Astrocyte of the cerebellum (primary cell): ENCODE data around the gene RFNG.

ENCODE experiments used
- DNase-seq: peaks from one replicate; pipeline ENCODE4 v3.0.0-alpha.2; 2011; ENCODE audit warnings: low read depth
- H3K4me3 ChIP-seq: 2 replicates; pipeline ENCODE4 v1.5.1; 2011; ENCODE audit warnings: mild to moderate bottlenecking, low read depth, low read length, moderate library complexity
- in situ Hi-C: cut with HindIII; loops from 2 replicates; pipeline ENCODE4 v1.10.0; 2017; ENCODE audit warnings: low sequenced_read_pairs
- TF ChIP-seq, protein P1 (sequence below): IDR thresholded peaks from 2 replicates; pipeline ENCODE4 v1.5.1; 2012; ENCODE audit warnings: low read length, low read depth, moderate library complexity, mild to moderate bottlenecking; ENCODE audit errors: missing control alignments

RFNG gene

DNA sequence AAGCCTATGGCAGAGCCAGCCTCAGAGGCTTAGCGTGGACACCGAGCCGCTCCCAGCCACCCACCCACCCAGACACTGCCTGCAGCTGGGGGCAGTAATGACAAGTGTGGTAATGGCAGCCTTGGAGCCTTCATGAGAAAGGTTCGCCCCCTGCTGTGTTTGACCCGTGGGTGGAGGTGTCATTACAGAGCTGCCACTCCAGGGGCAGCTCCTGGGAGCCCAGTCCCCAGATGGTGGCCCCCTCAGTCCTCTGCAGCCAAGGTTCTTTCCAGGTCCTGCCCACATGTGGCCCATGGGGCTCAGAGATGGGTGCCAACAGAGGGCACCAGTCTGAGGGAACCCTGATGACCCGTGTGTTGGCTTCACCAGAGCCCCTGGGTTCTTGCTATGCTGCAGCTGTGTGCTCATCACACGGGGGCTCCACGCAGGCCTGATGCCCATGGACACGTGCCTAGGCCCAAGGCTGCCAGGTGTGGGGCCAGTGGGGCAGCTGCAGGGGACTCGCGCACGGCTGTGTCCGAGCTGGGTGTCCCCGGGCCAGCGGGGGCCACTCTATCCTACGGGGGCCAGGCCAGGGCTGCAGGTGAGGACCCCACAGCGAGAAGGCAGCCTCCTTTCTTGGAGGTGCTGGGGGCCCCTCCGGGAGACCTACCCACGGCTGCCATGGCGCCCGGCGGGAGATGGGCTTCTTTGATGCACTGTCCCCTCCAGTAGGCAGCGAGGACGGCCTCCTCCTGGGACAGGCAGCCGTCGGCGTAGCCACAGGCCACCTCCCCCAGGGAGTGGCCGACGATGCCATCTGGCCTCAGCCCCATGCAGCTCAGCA, 38.3 kb upstream of the RFNG start:
- in situ Hi-C loops: no loop called here
- no peak for DNase-seq
- no peak overlapping the region for H3K4me3 ChIP-seq

DNA sequence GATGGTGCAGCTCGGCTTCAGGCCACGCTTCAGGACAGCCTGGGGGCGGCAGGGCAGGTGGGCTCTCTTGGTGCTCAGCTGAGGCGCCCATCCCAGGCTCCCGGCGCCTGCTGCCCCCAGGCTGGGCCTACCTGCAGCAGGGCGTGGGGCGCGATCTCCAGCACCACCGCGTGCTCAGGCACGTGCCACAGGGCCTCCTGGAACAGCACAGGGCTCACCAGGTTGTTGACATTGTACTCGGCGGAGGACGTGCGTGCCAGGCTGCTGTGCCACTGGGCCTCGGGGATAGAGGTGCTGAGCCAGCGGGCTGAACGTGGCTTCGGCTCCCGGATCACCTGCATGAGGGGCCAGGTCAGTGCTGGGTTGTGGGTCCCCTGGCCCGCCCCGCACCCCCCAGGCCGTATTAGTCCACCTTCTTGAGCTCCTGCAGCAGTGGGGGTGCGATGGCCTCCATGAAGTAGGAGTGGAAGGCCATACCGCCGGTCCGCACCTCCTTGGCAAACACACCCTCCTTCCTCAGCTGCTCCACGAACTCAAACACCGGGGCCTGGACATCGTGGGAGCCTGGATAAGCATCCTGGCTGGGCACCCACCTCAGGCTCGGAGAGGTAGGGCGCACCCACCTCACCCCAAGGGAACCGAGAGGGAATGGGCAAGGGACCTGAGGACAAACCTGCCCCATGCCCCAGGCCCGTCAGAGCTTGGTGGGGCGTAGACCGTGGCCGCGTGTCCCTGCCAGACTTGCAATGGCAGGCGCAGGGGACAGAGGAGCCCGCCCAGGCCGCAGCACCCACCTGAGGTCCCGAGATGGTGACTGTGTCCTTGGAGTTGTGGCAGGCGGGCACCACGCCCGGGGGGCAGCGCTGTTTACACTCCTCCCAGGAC, 37.5 kb upstream of the RFNG start:
- no peak for DNase-seq
- no peak overlapping the region for H3K4me3 ChIP-seq
- in situ Hi-C loops: no loop called here
- TF ChIP-seq, protein P1, sequence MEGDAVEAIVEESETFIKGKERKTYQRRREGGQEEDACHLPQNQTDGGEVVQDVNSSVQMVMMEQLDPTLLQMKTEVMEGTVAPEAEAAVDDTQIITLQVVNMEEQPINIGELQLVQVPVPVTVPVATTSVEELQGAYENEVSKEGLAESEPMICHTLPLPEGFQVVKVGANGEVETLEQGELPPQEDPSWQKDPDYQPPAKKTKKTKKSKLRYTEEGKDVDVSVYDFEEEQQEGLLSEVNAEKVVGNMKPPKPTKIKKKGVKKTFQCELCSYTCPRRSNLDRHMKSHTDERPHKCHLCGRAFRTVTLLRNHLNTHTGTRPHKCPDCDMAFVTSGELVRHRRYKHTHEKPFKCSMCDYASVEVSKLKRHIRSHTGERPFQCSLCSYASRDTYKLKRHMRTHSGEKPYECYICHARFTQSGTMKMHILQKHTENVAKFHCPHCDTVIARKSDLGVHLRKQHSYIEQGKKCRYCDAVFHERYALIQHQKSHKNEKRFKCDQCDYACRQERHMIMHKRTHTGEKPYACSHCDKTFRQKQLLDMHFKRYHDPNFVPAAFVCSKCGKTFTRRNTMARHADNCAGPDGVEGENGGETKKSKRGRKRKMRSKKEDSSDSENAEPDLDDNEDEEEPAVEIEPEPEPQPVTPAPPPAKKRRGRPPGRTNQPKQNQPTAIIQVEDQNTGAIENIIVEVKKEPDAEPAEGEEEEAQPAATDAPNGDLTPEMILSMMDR: no peak

More for the DNA sequence above, 38.3 kb upstream of the RFNG start:
- TF ChIP-seq, protein P1: no peak

DNA sequence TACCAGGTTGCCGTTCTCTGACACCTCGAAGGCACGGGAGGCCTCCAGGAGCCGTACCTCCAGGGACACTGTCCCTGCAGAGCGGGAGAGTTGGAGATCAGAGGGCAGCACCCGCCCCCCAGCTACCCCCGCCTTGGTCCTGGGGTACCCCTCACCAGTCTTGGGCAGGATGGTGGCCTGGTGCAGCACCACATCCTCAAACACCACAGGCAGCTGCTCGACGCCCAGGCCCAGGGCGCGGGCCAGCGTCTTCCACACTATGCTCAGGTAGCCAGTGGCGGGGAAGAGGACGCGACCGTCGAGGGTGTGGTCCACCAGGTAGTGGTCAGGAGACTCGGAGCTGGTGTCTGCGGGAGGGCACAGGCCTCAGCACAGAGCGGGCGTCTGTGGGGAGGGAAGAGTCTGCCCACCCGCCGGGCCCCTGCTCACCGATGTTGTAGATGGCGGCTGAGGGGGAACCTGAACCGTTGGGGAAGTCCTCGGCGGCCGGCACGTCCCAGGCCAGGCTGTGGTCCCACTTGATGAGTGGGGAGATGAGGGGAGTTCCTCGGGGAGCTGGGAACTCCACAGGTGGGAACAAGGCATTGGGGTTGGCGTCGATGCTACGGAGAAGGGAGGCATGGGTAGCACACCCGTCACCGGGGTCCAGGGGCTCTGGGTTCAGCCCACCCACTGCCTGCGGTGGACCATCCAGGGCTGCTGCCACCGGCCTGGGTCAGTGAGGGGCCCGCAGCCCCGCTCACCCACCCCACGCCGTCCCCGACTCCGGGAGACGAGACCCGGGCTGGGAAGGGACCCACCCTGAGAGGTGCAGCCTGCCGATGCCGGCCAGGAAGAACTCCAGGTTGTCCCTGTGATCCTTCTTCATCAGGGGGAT, 36.6 kb upstream of the RFNG start:
- TF ChIP-seq, protein P1: no peak
- H3K4me3 ChIP-seq: no peak overlapping the region
- no peak for DNase-seq
- in situ Hi-C loops: no loop called here

DNA sequence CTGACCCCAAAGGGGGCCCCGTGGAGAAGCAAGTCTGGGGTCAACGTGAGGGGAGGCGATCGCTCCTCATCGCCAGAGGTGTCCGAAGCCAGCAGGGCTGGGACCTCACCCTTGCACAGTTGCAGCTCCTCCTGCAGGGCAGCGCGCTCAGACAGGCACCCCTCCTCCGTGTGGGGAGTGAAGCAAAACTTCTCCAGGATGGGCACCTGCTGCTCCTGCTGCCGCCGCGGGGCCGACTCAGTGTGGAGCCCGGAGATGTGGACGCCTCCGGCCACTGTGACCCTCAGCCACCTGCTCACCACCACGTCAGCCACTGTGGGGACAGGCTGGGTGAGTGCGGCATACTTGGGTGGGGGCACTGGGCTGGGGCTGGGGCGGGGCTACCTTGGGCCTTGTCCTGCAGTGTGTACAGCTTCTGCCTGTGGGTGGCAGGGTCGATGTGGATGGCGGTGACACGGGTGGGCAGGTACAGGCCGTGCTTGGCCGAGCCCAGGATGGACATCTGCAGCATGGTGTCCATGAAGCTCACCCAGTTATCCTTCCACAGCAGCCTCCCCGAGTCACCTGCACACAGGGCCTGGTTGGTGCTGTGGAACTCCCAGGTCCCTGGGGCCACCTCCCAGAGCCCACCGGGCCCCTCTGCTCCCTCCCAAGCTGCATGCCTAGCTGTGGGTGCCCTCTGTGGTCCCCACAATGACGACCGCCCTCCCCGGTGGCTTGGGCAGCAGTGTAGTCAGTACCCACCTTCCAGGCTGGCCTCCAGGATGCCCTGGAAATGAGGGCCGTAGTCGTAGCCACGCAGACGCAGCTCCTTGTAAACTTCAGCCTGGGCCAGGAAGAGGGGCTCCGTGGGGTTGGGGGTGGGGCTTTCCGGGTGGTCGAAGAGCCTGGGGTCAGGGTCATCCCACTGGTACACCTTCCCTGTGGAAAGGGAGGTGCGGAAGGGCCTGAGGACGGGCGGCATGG, 35.6 kb upstream of the RFNG start:
- DNase-seq: no peak
- no peak overlapping the region for H3K4me3 ChIP-seq
- in situ Hi-C loops: no loop called here
- TF ChIP-seq, protein P1: no peak

DNA sequence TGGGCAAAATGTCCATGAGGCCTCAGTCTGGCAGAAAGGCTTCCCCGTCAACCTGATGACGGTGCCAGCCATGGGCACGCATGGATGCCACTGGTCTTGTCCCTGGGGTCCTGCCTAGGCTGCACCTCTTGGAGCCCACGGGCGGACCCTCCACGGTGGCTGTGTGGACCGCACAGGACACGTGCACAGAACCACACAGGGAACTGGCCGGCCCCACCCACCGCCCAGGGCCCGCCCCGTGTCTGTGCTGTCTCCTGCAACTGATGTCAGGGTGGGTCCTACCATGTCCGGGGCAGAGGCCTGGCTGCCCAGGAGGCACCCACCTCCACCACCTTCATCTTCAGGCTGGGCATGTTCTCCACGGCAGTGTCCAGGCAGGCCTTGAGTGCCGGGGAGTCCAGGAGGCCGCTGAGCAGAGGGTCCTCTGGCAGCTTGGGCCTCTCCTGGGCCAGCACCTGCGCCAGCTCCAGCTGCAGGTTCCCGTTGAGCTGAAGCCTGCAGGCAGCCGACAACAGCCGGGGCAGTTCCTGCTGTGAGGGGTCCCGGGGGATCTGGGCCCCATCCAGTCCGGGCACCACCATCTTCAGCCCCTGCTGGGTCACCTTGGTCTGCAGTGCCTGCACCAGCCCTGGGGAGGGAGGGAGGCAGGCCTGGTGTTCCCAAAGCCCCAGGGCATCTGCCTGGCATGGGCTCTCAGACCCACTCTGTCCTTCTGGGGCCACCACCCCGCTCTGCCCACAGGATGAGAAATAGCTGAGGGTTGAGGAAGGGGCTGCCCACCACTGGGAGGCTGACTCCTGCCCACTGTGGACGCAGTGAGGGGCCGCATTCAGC, 34.5 kb upstream of the RFNG start:
- DNase-seq: no peak
- in situ Hi-C loops: no loop called here
- no peak overlapping the region for H3K4me3 ChIP-seq
- TF ChIP-seq, protein P1: no peak
